Hepatocyte (in vitro differentiated cells): ENCODE measurements around the gene KIAA1958. TPM values are rescaled to one million over a fixed set of nuclear protein-coding genes. Genes with fewer than 3 reads are reported as not detected.
A peak's percentile ranks its signal among the peaks of the same experiment; 100 is the strongest.

Experiments
- DNase-seq: peaks from one replicate; pipeline ENCODE4 v3.0.0-alpha.2; 2016; ENCODE audit warnings: low spot score
- H2AFZ ChIP-seq: fragments of 200-600 bp; sonication (generic); 2 replicates; pipeline ENCODE4 v1.6.0; 2016; ENCODE audit warnings: antibody characterized with exemption, mild to moderate bottlenecking
- H3K27ac ChIP-seq: fragments of 200-600 bp; sonication (generic); 2 replicates; pipeline ENCODE4 v1.5.1; 2016; ENCODE audit warnings: mild to moderate bottlenecking
- H3K27me3 ChIP-seq: fragments of 200-600 bp; sonication (generic); 2 replicates; pipeline ENCODE4 v1.6.1; 2016
- H3K36me3 ChIP-seq: fragments of 200-600 bp; sonication (generic); replicated peaks from 2 replicates; pipeline ENCODE4 v1.5.1; 2016; ENCODE audit warnings: low read depth; ENCODE audit not compliant: insufficient read depth
- H3K4me1 ChIP-seq: fragments of 200-600 bp; sonication (generic); 2 replicates; pipeline ENCODE4 v1.5.1; 2016; ENCODE audit warnings: mild to moderate bottlenecking, moderate library complexity; ENCODE audit not compliant: insufficient read depth
- H3K4me2 ChIP-seq: fragments of 200-600 bp; sonication (generic); 2 replicates; pipeline ENCODE4 v1.6.0; 2016
- H3K4me3 ChIP-seq: fragments of 200-600 bp; sonication (generic); 2 replicates; pipeline ENCODE4 v1.5.1; 2016; ENCODE audit warnings: mild to moderate bottlenecking
- H3K79me2 ChIP-seq: fragments of 200-600 bp; sonication (generic); 2 replicates; pipeline ENCODE4 v1.6.0; 2017; ENCODE audit warnings: mild to moderate bottlenecking
- H3K9me2 ChIP-seq: fragments of 200-600 bp; sonication (generic); replicated peaks from 2 replicates; pipeline ENCODE4 v1.6.0; 2017; ENCODE audit warnings: mild to moderate bottlenecking; ENCODE audit not compliant: insufficient read depth
- H3K9me3 ChIP-seq: fragments of 200-600 bp; sonication (generic); 2 replicates; pipeline ENCODE4 v1.5.1; 2016; ENCODE audit warnings: low read depth, mild to moderate bottlenecking
- H4K20me1 ChIP-seq: fragments of 200-600 bp; sonication (generic); 2 replicates; pipeline ENCODE4 v1.6.0; 2016; ENCODE audit warnings: mild to moderate bottlenecking; ENCODE audit not compliant: insufficient read depth, poor library complexity, severe bottlenecking
- EZH2 ChIP-seq: fragments of 200-600 bp; sonication (generic); IDR thresholded peaks from 2 replicates; pipeline ENCODE4 v1.6.1; 2016; ENCODE audit warnings: antibody characterized with exemption, mild to moderate bottlenecking, borderline replicate concordance
- EZH2phosphoT487 ChIP-seq: fragments of 200-600 bp; sonication (generic); IDR thresholded peaks from one replicate; pipeline ENCODE4 v1.6.1; 2018; ENCODE audit warnings: antibody characterized with exemption, mild to moderate bottlenecking, low read depth, moderate library complexity; ENCODE audit not compliant: unreplicated experiment, severe bottlenecking
- WGBS: methylation state at CpG from one replicate; pipeline ENCODE4 v1.1.6; 2016; ENCODE audit warnings: low lambda C conversion rate; ENCODE audit errors: missing lambda C conversion rate; 5-methylcytosine and 5-hydroxymethylcytosine counted together
- polyA plus RNA-seq: library from polyadenylated mRNA; unstranded; fragments of >200 nt; fragmentation: Nextera tagmentation; extraction: Ambion mirVana; gene quantifications from 2 replicates; pipeline ENCODE4 v1.2.1, GENCODE V29; 2016
- total RNA-seq: library from RNA; depleted of rRNA; stranded (reverse); fragments of >200 nt; gene quantifications from 2 replicates; pipeline ENCODE4 v1.2.3, GENCODE V29; 2014
- TF ChIP-seq, protein P1 (sequence below): fragments of 200-600 bp; sonication (generic); IDR thresholded peaks from 2 replicates; pipeline ENCODE4 v1.5.1; 2016; ENCODE audit warnings: antibody characterized with exemption, mild to moderate bottlenecking; ENCODE audit not compliant: poor library complexity

The KIAA1958 gene
- total and polyA plus RNA-seq, 2 experiments from 2014 or later: 3.5 to 10.1 TPM

DNA sequence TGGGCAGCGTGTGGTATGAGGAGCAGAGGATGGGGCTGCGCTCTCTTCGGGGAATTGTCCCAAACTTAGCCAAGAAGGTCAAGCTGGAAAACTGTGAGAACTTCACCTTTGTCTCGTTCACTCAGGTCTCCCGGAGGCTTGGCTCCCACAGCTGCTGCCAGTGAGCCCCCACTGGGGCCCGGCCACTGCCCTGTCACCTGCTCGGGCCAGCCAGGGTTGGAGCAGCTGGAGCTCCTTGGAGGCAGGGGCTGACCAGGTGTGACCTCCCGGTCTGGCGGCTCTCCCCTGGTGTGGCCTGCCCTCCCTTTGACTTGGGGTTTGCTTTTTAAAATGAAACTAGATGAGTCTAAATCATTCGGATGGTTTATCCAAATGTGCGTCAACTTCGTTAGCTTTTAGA, 173.3 kb downstream of the KIAA1958 start:
- no peaks in the 10 kb centered on the region for H3K9me3 ChIP-seq
- WGBS: 97% methylated on average over 12 of the region's 12 CpGs

DNA sequence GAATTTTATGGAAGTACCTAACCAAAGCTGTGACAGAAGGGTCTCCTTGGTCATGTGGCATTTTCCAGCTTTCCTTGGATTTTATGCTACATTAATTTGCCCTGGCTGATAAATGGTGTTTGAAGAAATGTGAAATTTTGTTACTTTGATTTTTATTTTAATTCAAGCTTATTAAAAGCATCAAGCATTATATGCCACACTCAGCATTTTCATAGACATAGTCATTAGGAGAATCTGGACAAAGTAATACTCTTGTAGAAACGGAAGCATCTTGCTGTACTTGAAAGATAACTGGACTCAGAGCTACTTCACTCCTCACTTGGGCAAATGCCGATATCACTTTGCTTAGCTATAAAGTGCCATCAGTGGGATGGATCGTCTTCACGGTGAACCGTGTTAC, 177.1 kb downstream of the KIAA1958 start:
- no peaks in the 10 kb centered on the region for H3K4me1 ChIP-seq
- no peaks in the 10 kb centered on the region for H3K27me3 ChIP-seq
- no peaks in the 10 kb centered on the region for H3K36me3 ChIP-seq
- no peaks in the 10 kb centered on the region for H3K79me2 ChIP-seq
- WGBS: 97% methylated on average over 5 of the region's 5 CpGs
- no peaks in the 10 kb centered on the region for H3K9me3 ChIP-seq
- H3K4me3 ChIP-seq: no peak overlapping the region
- H4K20me1 ChIP-seq: no peaks in the 10 kb centered on the region
- no peak overlapping the region for H2AFZ ChIP-seq
- H3K4me2 ChIP-seq: no peak overlapping the region
- DNase-seq: no peak
- H3K9me2 ChIP-seq: no peaks in the 10 kb centered on the region
- TF ChIP-seq EZH2: no peak
- TF ChIP-seq EZH2phosphoT487: no peak
- TF ChIP-seq, protein P1, sequence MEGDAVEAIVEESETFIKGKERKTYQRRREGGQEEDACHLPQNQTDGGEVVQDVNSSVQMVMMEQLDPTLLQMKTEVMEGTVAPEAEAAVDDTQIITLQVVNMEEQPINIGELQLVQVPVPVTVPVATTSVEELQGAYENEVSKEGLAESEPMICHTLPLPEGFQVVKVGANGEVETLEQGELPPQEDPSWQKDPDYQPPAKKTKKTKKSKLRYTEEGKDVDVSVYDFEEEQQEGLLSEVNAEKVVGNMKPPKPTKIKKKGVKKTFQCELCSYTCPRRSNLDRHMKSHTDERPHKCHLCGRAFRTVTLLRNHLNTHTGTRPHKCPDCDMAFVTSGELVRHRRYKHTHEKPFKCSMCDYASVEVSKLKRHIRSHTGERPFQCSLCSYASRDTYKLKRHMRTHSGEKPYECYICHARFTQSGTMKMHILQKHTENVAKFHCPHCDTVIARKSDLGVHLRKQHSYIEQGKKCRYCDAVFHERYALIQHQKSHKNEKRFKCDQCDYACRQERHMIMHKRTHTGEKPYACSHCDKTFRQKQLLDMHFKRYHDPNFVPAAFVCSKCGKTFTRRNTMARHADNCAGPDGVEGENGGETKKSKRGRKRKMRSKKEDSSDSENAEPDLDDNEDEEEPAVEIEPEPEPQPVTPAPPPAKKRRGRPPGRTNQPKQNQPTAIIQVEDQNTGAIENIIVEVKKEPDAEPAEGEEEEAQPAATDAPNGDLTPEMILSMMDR: no peak
- no peak overlapping the region for H3K27ac ChIP-seq

More for the DNA sequence above, 173.3 kb downstream of the KIAA1958 start:
- no peaks in the 10 kb centered on the region for H3K79me2 ChIP-seq
- H2AFZ ChIP-seq: no peak overlapping the region
- no peaks in the 10 kb centered on the region for H3K27me3 ChIP-seq
- H3K4me2 ChIP-seq: no peak overlapping the region
- H3K9me2 ChIP-seq: no peaks in the 10 kb centered on the region
- no peaks in the 10 kb centered on the region for H3K36me3 ChIP-seq
- no peak overlapping the region for H3K4me3 ChIP-seq
- DNase-seq: no peak
- no peaks in the 10 kb centered on the region for H3K4me1 ChIP-seq
- no peaks in the 10 kb centered on the region for H4K20me1 ChIP-seq
- TF ChIP-seq EZH2phosphoT487: no peak
- TF ChIP-seq, protein P1: no peak
- TF ChIP-seq EZH2: no peak
- no peak overlapping the region for H3K27ac ChIP-seq

DNA sequence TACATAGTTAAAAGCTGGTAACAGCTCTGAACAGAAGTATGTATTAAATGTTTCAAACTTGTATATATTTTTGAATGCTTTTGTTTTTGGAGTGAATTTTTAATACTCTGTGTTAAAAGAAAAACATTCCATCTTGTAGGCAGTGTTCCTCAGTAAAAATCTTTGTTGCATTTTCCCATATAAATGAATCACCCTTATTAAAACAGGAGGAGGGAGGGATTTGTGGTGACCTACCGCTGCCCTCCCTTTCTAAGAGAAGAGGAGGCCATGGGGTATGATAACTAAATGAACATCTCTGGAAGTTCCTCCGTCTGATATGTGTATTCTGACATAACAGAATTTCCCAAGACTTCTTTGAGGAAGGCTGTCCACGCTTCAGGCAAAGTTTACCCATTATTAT, 177.9 kb downstream of the KIAA1958 start:
- Histone ChIP-seq H3K4me1 (no peaks in the 10 kb centered on the region), H3K4me3 (no peak overlapping the region), H3K79me2 (no peaks in the 10 kb centered on the region), H3K27ac (no peak overlapping the region), H3K9me3 (no peaks in the 10 kb centered on the region), H2AFZ (no peak overlapping the region), H3K36me3 (no peaks in the 10 kb centered on the region), H3K4me2 (no peak overlapping the region), H4K20me1 (no peaks in the 10 kb centered on the region), H3K9me2 (no peaks in the 10 kb centered on the region), H3K27me3 (no peaks in the 10 kb centered on the region)
- TF ChIP-seq EZH2 (no peak), EZH2phosphoT487 (no peak)
- TF ChIP-seq, protein P1: no peak
- no peak for DNase-seq
- 85% methylated on average over 3 of the region's 3 CpGs for WGBS

DNA sequence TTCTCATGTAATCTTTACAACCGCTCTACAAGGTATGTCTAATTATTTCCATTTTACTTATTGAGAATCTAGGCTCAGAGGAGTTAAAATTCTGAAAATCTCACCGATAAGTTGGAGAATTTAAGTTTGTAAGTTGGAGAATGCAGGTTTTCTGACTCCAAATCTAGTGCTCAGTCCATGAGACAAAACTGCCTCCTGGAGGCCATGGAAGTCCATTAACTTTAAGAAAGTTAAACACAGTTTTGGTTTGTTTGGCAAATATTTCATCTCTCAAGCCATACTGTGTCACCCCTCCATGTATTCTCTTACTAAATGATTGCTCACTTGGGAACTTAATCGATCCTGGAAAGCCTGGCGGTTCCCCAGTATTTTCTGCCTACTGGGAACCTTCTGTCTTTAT, 178.7 kb downstream of the KIAA1958 start:
- H3K79me2 ChIP-seq: no peaks in the 10 kb centered on the region
- TF ChIP-seq EZH2: no peak
- TF ChIP-seq, protein P1: peak; percentile 19
- TF ChIP-seq EZH2phosphoT487: no peak
- WGBS: 95% methylated on average over 4 of the region's 4 CpGs

More for the DNA sequence above, 178.7 kb downstream of the KIAA1958 start:
- no peaks in the 10 kb centered on the region for H3K36me3 ChIP-seq
- no peaks in the 10 kb centered on the region for H3K4me1 ChIP-seq
- no peak overlapping the region for H3K4me3 ChIP-seq
- H3K27ac ChIP-seq: no peak overlapping the region
- no peaks in the 10 kb centered on the region for H3K9me3 ChIP-seq
- no peak overlapping the region for H3K4me2 ChIP-seq
- H4K20me1 ChIP-seq: no peaks in the 10 kb centered on the region
- no peak for DNase-seq
- H3K27me3 ChIP-seq: no peaks in the 10 kb centered on the region
- H3K9me2 ChIP-seq: no peaks in the 10 kb centered on the region
- no peak overlapping the region for H2AFZ ChIP-seq
